ENCODE results near the gene PSMC4.
A peak's percentile ranks its signal among the peaks of the same experiment; 100 is the strongest.

PSMC4 gene

DNA sequence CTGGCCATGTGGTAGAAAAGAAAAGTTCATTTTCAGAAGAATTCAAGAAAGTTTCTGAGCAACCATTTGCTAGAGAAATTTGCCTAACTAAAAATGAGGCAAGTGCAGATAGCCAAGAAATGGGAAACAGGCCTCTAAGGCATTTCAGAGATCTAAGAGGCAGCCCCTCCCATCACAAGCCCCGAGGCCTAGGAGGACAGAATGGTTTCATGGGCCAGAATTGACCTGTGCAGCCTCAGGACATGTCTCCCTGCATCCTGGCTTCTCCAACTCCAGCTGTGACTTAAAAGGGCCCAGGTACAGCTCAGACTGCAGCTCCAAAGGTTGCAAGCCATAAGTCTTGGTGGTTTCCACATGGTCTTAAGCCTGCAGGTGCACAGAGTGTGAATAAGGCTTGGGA lies 22.6 kb downstream of the PSMC4 start:
- no peak for DNase-seq (ENCODE audit: low spot score)

DNA sequence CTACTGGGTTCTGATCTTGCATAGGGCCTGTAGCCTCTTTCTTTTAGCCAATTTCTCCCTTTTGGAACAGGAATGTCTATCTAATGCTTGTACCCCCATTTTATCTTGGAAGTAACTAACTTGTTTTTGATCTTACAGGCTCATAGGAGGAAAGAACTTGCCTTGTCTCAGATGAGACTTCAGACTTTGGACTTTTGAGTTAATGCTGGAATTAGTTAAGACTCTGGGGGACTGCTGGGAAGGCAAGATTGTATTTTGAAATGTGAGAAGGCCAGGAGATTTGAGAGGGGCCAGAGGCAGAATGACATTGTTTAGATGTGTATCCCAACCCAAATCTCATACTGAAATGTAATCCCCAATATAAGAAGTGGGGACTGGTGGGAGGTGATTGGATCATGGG lies 23.4 kb downstream of the PSMC4 start:
- no peak for DNase-seq (ENCODE audit: low spot score)

DNA sequence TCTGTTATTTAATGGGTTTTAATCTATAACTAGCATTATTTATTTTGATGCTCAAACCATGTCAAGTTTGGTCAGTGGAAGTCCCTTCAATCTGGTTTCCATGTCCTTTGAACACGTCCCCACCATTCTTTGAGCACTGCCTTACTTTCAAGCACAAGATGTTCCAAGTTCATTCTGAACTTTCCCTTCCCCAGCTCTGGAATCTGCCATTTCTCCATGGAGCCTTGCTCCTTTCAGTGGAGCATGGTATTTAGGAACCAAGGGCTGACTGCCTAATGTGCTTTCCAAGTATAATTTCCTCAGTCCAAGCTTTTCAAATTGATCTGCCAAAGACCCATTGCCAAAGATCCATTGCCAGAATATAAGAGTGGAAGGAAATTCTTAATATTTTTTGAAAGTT lies 24.8 kb downstream of the PSMC4 start:
- DNase-seq (ENCODE audit: low spot score) = peak; percentile 12

DNA sequence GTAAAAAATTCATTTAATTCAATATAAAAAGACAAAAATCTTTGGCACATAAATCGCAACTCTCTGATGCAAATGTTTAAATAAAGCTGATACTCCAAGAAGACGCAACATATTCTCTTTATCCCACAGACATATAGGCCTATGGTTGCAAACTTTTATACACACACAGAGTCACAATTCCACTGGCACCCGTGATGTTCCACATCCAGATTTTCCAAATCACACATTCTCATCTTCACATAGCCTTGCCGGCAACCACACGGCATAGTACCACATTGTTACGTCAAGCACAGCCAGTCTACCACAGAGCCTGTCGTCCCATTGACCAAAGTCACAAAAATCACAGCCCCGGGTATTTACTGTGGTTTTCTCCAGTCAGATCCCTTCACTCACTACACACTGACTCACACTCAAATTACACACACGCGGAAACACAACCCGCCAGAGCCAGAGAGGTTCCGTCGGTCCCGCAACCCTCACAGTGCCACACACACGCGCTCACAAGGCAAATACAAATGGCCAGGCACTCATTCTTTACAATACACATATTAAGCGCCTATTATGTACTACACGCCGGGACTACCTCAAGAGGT lies 25.3 kb downstream of the PSMC4 start:
- no peak for DNase-seq (ENCODE audit: low spot score)

DNA sequence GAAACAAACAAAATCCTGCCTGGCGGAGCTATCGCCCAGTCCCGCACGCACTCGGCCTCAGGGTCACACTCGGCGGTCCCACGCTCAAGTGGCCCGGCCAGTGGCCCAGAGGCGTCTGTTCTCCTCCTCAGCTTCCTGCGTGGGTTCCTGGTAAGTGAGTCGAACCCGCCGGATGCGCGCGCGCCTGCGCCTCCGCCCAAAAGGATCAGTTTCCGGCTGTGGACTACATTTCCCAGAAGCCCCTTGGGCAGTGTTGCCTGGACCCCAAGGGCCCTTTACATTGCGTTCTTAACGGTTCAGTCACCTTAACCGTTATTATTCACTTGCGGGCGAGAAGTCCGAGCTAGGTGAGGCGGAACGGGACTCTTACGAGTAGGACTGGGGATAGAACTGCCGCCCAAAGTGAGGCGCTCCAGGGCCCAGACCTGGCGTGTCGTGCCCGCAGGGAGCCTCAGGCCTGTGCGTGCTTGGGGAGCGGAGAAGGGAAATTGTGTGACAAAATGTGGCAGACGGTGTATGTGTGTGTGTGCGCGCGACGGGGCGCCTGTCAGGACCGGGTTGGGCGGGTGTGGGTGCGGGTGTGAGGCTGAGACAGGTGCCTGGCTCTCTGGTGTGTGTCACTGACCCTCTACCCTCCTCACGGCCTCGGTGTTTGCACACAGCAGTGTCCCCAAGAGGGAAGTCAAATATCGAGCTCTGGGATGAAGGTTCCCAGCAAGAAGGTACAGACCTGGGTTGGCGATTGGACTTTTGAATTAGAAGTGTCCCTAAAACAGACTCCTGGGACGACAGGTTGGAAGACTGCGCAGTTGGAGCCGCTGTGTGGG lies 26.1 kb downstream of the PSMC4 start, which contains the start of gene ZNF546:
Gene ZNF546 (plus strand): TSS at position 250 of the 827 bp plus-strand sequence. CDS start 1,267 bp downstream, outside the sequence.
- peak; percentile 90 for DNase-seq (ENCODE audit: low spot score)

DNA sequence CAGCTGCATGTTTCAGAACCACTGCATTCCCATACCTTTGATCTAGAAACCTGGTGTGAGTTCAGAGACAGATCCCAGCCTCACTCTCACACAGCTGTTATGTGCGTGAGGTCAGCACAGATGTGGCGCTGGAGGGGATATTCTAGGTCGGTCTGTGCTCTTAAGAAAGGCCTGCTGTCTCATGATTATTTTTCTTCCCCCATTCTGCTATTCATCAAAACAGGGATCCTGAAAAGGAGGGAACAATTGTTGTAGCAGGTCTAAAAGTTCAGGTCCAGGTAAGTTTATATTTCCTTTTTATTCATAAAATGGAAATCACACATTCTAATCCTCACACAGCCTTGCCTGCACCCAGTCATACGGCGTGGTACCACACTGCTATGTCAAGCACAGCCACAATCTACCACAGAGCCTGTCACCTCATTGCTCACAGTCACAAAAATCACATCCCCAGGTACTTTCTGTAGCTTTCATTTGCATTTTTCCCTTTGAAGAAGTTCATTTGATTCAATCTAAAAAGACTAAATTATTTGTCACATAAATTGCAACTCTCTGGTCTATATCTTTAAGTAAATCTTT lies 26.8 kb downstream of the PSMC4 start:
- no peak for DNase-seq (ENCODE audit: low spot score)

DNA sequence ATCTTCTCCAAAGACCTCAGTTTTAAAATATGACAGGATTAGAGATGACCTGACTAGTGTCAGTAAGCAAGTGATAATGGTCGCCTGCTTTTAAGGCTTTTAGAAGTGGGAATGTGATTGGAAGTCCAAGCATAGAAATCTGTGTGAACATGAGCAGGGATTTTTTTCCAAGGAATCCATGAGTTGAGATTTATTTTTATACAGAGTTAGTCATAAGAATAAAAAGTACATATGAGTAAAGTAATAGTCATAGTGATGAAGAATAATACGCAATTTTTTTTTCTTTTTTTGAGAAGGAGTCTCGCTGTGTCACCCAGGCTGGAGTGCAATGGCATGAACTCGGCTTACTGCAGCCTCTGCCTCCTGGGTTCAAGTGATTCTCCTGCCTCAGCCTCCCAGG lies 27.5 kb downstream of the PSMC4 start:
- no peak for DNase-seq (ENCODE audit: low spot score)

DNA sequence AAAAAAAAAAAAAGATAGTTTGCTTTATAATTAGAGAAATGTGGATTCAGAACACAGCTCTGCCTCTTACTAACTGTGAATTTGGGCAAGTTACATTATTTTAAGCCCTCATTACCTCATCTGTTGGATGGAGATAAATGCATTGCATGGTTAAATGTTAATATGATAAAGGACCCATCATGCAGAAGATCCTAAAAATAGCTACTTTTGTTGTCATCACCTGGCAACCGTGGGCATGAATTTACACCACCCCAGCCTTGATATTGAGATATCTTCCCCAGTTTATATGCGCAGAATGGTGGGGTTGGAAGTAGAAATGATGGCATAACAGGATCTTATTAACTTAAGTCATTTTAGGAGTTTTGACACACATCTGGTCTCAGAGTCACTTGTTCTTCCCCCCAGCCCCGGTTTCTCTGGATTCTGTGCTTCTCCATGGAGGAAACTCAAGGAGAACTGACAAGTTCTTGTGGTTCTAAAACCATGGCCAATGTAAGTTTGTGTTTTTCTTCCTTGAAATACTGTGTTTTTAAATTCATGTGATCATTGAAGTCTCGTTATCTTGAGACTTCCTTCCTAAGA lies 34.8 kb downstream of the PSMC4 start:
- no peak for DNase-seq (ENCODE audit: low spot score)

DNA sequence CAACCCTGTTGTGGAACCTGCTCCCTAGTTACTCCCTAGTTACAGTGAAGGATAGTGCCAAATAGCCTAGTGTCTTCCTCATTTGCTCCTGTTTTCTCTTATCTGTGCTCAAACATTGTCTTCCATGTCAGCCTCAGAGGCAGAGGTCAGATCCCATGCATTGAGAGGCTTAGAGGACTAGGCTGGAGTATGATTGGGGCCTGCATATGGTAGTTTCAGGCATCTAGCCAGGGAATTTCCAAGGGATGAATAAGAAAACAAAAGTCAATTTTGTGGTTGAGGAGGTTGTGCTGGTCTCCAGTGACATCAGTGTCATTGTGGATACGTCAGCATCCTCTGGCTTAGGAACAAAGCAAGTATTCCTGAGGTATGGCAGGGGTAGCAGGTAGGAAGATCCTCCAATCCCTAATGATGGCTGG lies 35.3 kb downstream of the PSMC4 start:
- no peak for DNase-seq (ENCODE audit: low spot score)

DNA sequence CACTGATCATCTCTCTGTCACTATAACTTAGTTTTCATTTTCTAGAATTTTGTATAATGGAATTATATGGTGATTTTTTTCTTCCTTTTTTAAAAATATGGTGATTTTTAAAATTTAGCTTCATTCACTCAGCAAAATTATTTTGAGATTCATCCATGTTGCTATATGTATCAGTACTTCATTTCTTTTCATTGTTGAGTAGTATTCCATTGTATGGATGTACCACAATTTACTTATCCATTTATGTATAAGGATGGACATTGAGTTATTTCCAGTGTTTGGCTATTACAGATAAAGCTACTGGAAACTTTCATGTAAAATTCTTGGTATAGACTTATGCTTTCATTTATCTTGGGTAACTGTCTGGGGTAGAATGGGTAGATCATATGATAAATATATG lies 38.7 kb downstream of the PSMC4 start:
- DNase-seq (ENCODE audit: low spot score) = no peak

DNA sequence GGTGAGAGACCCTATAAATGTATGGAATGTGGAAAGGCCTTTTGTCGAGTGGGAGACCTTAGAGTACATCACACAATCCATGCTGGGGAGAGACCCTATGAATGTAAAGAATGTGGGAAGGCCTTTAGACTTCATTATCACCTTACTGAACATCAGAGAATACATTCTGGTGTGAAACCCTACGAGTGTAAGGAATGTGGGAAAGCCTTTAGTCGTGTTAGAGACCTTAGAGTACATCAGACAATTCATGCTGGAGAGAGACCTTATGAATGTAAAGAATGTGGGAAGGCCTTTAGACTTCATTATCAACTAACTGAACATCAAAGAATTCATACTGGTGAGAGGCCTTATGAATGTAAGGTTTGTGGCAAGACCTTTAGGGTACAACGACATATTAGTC lies 43.0 kb downstream of the PSMC4 start:
- no peak for DNase-seq (ENCODE audit: low spot score)

DNA sequence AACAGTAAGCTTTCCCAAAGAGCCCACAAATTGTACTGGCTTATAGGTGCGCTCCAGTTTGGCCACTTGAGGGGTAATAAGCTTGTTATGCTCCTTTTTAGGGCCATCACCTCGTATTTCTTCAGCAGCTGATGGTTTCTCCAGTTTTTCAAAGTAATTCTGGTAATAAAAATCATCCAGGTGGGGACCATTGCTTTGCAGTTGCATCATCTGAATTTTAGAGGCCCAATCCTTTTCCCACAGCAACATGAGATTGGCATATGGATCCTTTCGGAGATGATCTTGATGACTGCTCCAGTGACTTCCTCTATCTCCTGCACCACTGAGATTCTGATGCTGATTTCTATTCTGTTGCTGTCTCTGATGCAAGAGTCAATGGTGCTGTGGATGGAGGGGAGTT lies 53.0 kb downstream of the PSMC4 start:
- DNase-seq (ENCODE audit: low spot score) = no peak

DNA sequence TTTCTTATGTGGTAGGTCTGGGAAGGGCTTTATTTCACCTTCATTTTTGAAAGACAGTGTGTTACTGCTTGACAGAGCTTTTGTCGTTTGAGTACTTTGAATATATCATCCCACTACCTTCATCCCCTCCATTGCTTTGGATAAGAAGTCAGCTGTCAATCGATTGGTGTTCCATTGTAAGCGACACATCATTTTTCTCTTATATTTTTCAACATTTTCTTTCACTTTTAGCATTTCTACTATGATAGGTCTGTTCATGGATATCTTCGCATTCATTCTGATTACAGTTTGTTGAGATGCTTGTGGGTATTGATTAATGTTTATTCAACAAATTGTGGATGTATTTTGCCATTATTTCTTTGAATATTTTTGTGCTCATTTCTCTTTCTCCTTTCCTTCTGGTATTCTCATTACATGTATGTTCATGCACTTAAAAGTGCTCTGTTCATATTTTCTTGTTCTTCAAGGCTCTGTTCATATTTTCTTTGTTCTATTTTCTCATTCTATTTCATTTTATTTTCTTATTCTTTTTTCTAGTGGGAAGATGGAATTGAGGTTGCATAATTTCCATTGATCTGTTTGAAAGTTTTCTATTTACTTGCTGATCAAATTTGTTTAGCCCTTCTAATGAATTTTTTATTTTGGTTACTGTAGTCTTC lies 55.1 kb downstream of the PSMC4 start:
- DNase-seq (ENCODE audit: low spot score) = no peak

DNA sequence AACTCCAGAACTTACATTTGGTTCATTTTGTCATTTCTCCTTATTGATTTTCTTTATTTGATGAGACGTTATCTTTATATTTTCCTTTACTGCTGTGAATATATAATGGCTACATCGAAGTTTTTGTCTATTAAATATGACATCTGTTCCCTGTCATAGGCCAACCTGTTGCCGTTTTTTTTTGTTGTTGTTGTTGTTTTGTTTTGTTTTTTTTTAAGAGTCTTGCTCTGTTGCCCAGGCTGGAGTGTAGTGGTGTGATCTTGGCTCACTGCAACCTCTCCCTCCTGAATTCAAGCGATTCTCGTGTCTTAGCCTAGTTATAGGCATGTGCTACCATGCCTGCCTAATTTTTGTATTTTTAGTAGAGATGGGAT lies 55.6 kb downstream of the PSMC4 start:
- no peak for DNase-seq (ENCODE audit: low spot score)
